ENCODE data around the gene PARVA.

PARVA gene

GRCh38 chr11:12448131-12448939 lies 71.0 kb downstream of the PARVA start:
- H3K27ac Mint-ChIP-seq: no peak overlapping the region
- ATAC-seq (no peak), DNase-seq (ENCODE audit: low spot score in 2 of 2) (no peak)
- no peak overlapping the region for H3K4me3 Mint-ChIP-seq
- no peaks in the 10 kb centered on the region for H3K36me3 Mint-ChIP-seq
- no peaks in the 10 kb centered on the region for H3K4me1 Mint-ChIP-seq
- H3K9me3 Mint-ChIP-seq: no peaks in the 10 kb centered on the region

GRCh38 chr11:12449961-12450715 lies 72.8 kb downstream of the PARVA start:
- H3K4me1 Mint-ChIP-seq: no peaks in the 10 kb centered on the region
- no peaks in the 10 kb centered on the region for H3K9me3 Mint-ChIP-seq
- H3K36me3 Mint-ChIP-seq: no peaks in the 10 kb centered on the region
- ATAC-seq (no peak), DNase-seq (ENCODE audit: low spot score in 2 of 2) (no peak)
- no peak overlapping the region for H3K27ac Mint-ChIP-seq
- no peak overlapping the region for H3K4me3 Mint-ChIP-seq

DNA sequence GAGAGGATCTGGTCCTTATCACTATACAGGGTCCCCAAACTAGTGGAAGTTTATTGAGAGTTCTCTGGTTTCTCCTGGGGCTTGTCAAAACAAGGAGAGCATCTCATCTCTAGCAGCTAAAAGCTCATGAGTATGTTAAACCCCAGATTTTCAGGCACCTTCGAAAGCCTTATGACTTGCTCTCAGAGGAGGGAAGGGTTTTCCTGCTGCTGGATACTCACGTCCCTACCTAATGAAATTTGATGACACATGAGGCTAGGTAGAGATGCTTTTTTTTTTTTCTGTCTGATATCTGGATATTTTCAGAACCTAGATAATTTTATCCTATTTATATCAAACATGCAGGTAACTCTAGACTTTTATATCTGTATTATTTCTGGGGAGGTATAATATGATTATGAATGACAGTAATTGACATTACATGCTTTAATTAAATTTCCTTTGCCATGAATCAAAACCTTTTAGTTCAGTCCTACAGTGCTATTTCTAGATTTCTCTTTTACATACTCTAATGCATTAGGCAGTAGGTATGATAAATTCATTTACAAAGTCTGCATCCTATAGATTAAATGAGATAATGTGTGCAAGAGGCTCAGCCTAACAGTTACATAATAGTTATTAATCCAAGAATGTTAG lies 73.9 kb downstream of the PARVA start:
- Mint-ChIP-seq H3K36me3 (no peaks in the 10 kb centered on the region), H3K4me3 (no peak overlapping the region), H3K27ac (no peak overlapping the region), H3K4me1 (no peaks in the 10 kb centered on the region), H3K9me3 (no peaks in the 10 kb centered on the region)
- ATAC-seq: no peak
- no peak for DNase-seq (ENCODE audit: low spot score in 2 of 2)

DNA sequence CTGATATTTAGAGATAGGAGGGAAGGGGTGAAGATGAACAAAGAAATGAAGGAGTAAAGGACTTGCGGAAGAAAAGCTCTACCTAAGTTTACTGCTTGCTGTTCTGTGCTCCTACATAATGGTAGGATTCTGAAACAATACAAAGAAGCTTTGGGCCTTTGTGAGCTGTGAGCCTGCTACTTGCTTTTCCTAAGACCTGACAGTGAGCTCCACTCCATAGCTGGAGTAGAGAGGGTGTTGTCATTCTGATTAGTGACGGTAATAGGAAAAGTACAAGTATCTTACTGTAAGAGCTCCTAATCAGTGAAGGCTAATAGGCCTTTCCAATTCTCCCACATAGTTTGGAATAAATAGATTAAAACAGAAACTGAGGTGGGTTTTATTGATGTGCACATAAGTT lies 75.9 kb downstream of the PARVA start:
- no peaks in the 10 kb centered on the region for H3K9me3 Mint-ChIP-seq
- ATAC-seq (no peak), DNase-seq (ENCODE audit: low spot score in 2 of 2) (no peak)
- no peaks in the 10 kb centered on the region for H3K36me3 Mint-ChIP-seq
- H3K4me3 Mint-ChIP-seq: no peak overlapping the region
- no peaks in the 10 kb centered on the region for H3K4me1 Mint-ChIP-seq
- no peak overlapping the region for H3K27ac Mint-ChIP-seq

DNA sequence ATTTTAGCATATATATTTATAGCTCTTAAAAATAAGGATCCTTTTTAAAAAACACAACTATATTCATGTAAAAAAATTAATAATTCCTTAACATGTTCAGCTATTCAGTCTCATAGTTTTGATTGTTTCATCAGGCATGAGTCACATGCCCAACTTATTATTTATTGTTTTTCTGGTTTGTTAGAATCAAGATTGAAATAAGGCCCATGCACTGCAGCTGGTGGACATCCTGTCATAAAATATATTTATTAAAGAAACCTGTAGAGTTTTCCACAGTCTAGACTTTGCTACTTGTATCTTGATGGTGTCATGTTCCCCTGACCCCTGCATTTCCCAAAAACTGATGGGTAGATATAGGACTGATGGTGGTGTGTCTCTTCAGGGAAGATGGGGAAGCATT lies 77.4 kb downstream of the PARVA start:
- H3K4me1 Mint-ChIP-seq: no peaks in the 10 kb centered on the region
- no peak overlapping the region for H3K4me3 Mint-ChIP-seq
- H3K27ac Mint-ChIP-seq: no peak overlapping the region
- H3K9me3 Mint-ChIP-seq: no peaks in the 10 kb centered on the region
- ATAC-seq (no peak), DNase-seq (ENCODE audit: low spot score in 2 of 2) (no peak)
- no peaks in the 10 kb centered on the region for H3K36me3 Mint-ChIP-seq

GRCh38 chr11:12455938-12456337 lies 78.6 kb downstream of the PARVA start:
- no peaks in the 10 kb centered on the region for H3K36me3 Mint-ChIP-seq
- no peak overlapping the region for H3K4me3 Mint-ChIP-seq
- DNase-seq (ENCODE audit: low spot score in 2 of 2) (no peak), ATAC-seq (no peak)
- no peaks in the 10 kb centered on the region for H3K4me1 Mint-ChIP-seq
- H3K9me3 Mint-ChIP-seq: no peaks in the 10 kb centered on the region
- no peak overlapping the region for H3K27ac Mint-ChIP-seq

GRCh38 chr11:12456651-12457579 lies 79.5 kb downstream of the PARVA start:
- Mint-ChIP-seq H3K4me3 (no peak overlapping the region), H3K27ac (no peak overlapping the region), H3K4me1 (no peaks in the 10 kb centered on the region), H3K9me3 (no peaks in the 10 kb centered on the region), H3K36me3 (no peaks in the 10 kb centered on the region)
- ATAC-seq (no peak), DNase-seq (ENCODE audit: low spot score in 2 of 2) (no peak)

- Mint-ChIP-seq H3K36me3 (no peaks in the 10 kb centered on the region), H3K4me3 (no peak overlapping the region), H3K9me3 (no peaks in the 10 kb centered on the region), H3K27ac (no peak overlapping the region), H3K4me1 (no peaks in the 10 kb centered on the region)
- no peak for ATAC-seq
- no peak for DNase-seq (ENCODE audit: low spot score in 2 of 2)
These were observed 80.7 kb downstream of the PARVA start for GRCh38 chr11:12458042-12458441.

DNA sequence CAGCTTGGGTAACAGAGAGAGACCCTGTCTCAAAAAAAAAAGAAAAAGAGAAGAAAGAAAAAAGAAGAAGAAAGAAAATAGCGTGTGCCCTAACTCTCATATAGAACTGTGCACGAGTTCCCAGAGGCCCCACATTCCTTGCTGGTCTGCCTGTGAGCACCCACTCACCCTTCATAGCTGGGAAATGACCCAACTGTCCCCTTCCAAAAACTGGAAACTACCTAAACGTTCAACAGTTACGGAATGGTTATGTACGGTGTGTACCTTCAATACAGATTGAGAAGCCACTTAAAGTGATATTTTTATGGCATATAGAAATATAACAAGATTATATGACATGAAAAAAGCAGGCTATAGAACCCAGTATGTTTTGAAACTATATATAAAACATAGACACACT lies 82.0 kb downstream of the PARVA start:
- peaks cover 2% of the 10 kb centered on the region for H3K9me3 Mint-ChIP-seq
- no peak overlapping the region for H3K27ac Mint-ChIP-seq
- H3K4me3 Mint-ChIP-seq: no peak overlapping the region
- H3K4me1 Mint-ChIP-seq: no peaks in the 10 kb centered on the region
- no peak for ATAC-seq
- no peaks in the 10 kb centered on the region for H3K36me3 Mint-ChIP-seq
- no peak for DNase-seq (ENCODE audit: low spot score in 2 of 2)

- Mint-ChIP-seq H3K4me1 (no peaks in the 10 kb centered on the region), H3K27ac (no peak overlapping the region), H3K9me3 (peaks cover 4% of the 10 kb centered on the region), H3K4me3 (no peak overlapping the region), H3K36me3 (no peaks in the 10 kb centered on the region)
- DNase-seq (ENCODE audit: low spot score in 2 of 2): no peak
- ATAC-seq: no peak
These were observed 82.6 kb downstream of the PARVA start for GRCh38 chr11:12459865-12460444.

- Mint-ChIP-seq H3K36me3 (no peaks in the 10 kb centered on the region), H3K4me3 (no peak overlapping the region), H3K9me3 (peaks cover 4% of the 10 kb centered on the region), H3K27ac (no peak overlapping the region), H3K4me1 (no peaks in the 10 kb centered on the region)
- DNase-seq (ENCODE audit: low spot score in 2 of 2) (no peak), ATAC-seq (no peak)
These were observed 83.1 kb downstream of the PARVA start for GRCh38 chr11:12460466-12460865.

GRCh38 chr11:12461516-12461915 lies 84.1 kb downstream of the PARVA start:
- ATAC-seq: no peak
- Mint-ChIP-seq H3K9me3 (peaks cover 4% of the 10 kb centered on the region), H3K4me1 (no peaks in the 10 kb centered on the region), H3K36me3 (no peaks in the 10 kb centered on the region), H3K27ac (no peak overlapping the region), H3K4me3 (no peak overlapping the region)
- DNase-seq (ENCODE audit: low spot score in 2 of 2): no peak

DNA sequence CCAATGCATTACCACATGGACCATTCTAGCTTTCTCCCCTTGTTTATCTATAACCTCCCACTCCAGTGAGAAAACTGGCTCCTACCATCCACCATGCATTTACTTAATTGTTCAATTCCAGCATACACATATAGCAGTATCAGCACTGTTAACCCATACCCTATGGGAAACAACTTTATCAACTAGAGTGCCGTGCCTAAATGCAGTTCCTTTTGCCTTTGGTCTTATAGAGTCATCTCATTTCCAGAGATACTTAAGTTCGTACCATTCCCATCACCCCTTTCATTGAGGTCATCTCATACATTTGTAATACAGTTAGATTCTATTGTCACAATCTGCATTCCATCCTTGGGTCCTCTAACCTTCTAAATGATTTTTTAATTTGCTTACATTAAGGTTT lies 86.9 kb downstream of the PARVA start:
- H3K27ac Mint-ChIP-seq: no peak overlapping the region
- ATAC-seq: no peak
- no peaks in the 10 kb centered on the region for H3K36me3 Mint-ChIP-seq
- DNase-seq (ENCODE audit: low spot score in 2 of 2): no peak
- H3K9me3 Mint-ChIP-seq: peaks cover 4% of the 10 kb centered on the region
- H3K4me1 Mint-ChIP-seq: no peaks in the 10 kb centered on the region
- no peak overlapping the region for H3K4me3 Mint-ChIP-seq

- no peak overlapping the region for H3K4me3 Mint-ChIP-seq
- DNase-seq (ENCODE audit: low spot score in 2 of 2) (no peak), ATAC-seq (no peak)
- no peaks in the 10 kb centered on the region for H3K4me1 Mint-ChIP-seq
- peaks cover 4% of the 10 kb centered on the region for H3K9me3 Mint-ChIP-seq
- H3K36me3 Mint-ChIP-seq: no peaks in the 10 kb centered on the region
- H3K27ac Mint-ChIP-seq: no peak overlapping the region
These were observed 88.0 kb downstream of the PARVA start for GRCh38 chr11:12465332-12465731.

GRCh38 chr11:12467610-12468009 lies 90.2 kb downstream of the PARVA start:
- no peak overlapping the region for H3K4me3 Mint-ChIP-seq
- no peak overlapping the region for H3K27ac Mint-ChIP-seq
- ATAC-seq (no peak), DNase-seq (ENCODE audit: low spot score in 2 of 2) (no peak)
- no peaks in the 10 kb centered on the region for H3K36me3 Mint-ChIP-seq
- H3K9me3 Mint-ChIP-seq: peaks cover 4% of the 10 kb centered on the region
- H3K4me1 Mint-ChIP-seq: no peaks in the 10 kb centered on the region
